ENCODE measurements around the gene NT5E. TPM values are rescaled to one million over a fixed set of nuclear protein-coding genes. Genes with fewer than 3 reads are reported as not detected.

Gene NT5E
- total and polyA plus RNA-seq, 2 of the 13 experiments (the other 11 are each of a cell fraction or from before 2014, with no cell fraction given): 9.5 to 33.0 TPM

- TF ChIP-seq, protein P1, sequence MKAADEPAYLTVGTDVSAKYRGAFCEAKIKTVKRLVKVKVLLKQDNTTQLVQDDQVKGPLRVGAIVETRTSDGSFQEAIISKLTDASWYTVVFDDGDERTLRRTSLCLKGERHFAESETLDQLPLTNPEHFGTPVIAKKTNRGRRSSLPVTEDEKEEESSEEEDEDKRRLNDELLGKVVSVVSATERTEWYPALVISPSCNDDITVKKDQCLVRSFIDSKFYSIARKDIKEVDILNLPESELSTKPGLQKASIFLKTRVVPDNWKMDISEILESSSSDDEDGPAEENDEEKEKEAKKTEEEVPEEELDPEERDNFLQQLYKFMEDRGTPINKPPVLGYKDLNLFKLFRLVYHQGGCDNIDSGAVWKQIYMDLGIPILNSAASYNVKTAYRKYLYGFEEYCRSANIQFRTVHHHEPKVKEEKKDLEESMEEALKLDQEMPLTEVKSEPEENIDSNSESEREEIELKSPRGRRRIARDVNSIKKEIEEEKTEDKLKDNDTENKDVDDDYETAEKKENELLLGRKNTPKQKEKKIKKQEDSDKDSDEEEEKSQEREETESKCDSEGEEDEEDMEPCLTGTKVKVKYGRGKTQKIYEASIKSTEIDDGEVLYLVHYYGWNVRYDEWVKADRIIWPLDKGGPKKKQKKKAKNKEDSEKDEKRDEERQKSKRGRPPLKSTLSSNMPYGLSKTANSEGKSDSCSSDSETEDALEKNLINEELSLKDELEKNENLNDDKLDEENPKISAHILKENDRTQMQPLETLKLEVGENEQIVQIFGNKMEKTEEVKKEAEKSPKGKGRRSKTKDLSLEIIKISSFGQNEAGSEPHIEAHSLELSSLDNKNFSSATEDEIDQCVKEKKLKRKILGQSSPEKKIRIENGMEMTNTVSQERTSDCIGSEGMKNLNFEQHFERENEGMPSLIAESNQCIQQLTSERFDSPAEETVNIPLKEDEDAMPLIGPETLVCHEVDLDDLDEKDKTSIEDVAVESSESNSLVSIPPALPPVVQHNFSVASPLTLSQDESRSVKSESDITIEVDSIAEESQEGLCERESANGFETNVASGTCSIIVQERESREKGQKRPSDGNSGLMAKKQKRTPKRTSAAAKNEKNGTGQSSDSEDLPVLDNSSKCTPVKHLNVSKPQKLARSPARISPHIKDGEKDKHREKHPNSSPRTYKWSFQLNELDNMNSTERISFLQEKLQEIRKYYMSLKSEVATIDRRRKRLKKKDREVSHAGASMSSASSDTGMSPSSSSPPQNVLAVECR (CRISPR knock-in tag; IDR thresholded peaks at IDR 0.05; ENCODE audit: borderline replicate concordance): no peak; the same call in 1 of the 2 replicates
- no peak for TF ChIP-seq JDP2 (CRISPR knock-in tag; IDR thresholded peaks at IDR 0.05; ENCODE audit: borderline replicate concordance)
- TF ChIP-seq BHLHE40 (IDR thresholded peaks at IDR 0.05; ENCODE audit: low read length): no peak
- no peak for TF ChIP-seq HHEX (CRISPR knock-in tag; IDR thresholded peaks at IDR 0.05)
- peak; percentile 77 for TF ChIP-seq SIX1 (CRISPR knock-in tag; IDR thresholded peaks at IDR 0.05; ENCODE audit: borderline replicate concordance)
- no peak for TF ChIP-seq ZSCAN30 (CRISPR knock-in tag; IDR thresholded peaks at IDR 0.05)
- TF ChIP-seq FOXJ3 (CRISPR knock-in tag; IDR thresholded peaks at IDR 0.05; ENCODE audit: borderline replicate concordance): peak; percentile 93; the same call in 1 of the 2 replicates
- TF ChIP-seq SRY (CRISPR knock-in tag; IDR thresholded peaks at IDR 0.05): no peak
- no peak for TF ChIP-seq ZNF512B (CRISPR knock-in tag; IDR thresholded peaks at IDR 0.05; ENCODE audit: borderline replicate concordance)
- TF ChIP-seq NFYC (CRISPR knock-in tag; IDR thresholded peaks at IDR 0.05): no peak
- TF ChIP-seq RAD51 (IDR thresholded peaks at IDR 0.05; ENCODE audit: borderline replicate concordance): no peak
- no peak for TF ChIP-seq HNRNPH1 (optimal IDR thresholded peaks at IDR 0.05; ENCODE audit: low read depth, low read length)
- peak; percentile 34; the same call in 1 of the 2 replicates for TF ChIP-seq CBX5 (CRISPR knock-in tag; IDR thresholded peaks at IDR 0.05; ENCODE audit: borderline replicate concordance)
- no peak for TF ChIP-seq SMARCE1 (IDR thresholded peaks at IDR 0.05; ENCODE audit: borderline replicate concordance)
- TF ChIP-seq ZFP1 (CRISPR knock-in tag; IDR thresholded peaks at IDR 0.05): no peak
- TF ChIP-seq TAF1 (CRISPR knock-in tag; IDR thresholded peaks at IDR 0.05): peak; percentile 35; the same call in 1 of the 2 replicates
- TF ChIP-seq ZBTB8A (CRISPR knock-in tag; IDR thresholded peaks at IDR 0.05; ENCODE audit: borderline replicate concordance, low read depth): no peak
- TF ChIP-seq ARHGAP35 (CRISPR knock-in tag; IDR thresholded peaks at IDR 0.05; ENCODE audit: borderline replicate concordance): no peak
- peak; percentile 91; the same call in 1 of the 2 replicates for TF ChIP-seq NCOR1 (IDR thresholded peaks at IDR 0.05; ENCODE audit: borderline replicate concordance, low read length)
- TF ChIP-seq MYNN (CRISPR knock-in tag; IDR thresholded peaks at IDR 0.05; ENCODE audit: low read depth): no peak
- no peak for TF ChIP-seq IKZF4 (CRISPR knock-in tag; IDR thresholded peaks at IDR 0.05; ENCODE audit: borderline replicate concordance, low read depth, not compliant biosample characterization)
- TF ChIP-seq, protein P2, sequence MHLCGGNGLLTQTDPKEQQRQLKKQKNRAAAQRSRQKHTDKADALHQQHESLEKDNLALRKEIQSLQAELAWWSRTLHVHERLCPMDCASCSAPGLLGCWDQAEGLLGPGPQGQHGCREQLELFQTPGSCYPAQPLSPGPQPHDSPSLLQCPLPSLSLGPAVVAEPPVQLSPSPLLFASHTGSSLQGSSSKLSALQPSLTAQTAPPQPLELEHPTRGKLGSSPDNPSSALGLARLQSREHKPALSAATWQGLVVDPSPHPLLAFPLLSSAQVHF (CRISPR knock-in tag; IDR thresholded peaks at IDR 0.05): no peak
Observed at GRCh38 chr6:85405175-85405852, 44.6 kb upstream of the NT5E start (continued).

Data from HepG2 (cell line).